Left lobe of liver (tissue), 2 donors: Measurements from ENCODE around the gene JMJD7. TPM values are rescaled to one million over a fixed set of nuclear protein-coding genes. Genes with fewer than 3 reads are reported as not detected.
A peak's percentile ranks its signal among the peaks of the same experiment; 100 is the strongest.

Source experiments
- ATAC-seq: fragments of 200-7000 bp; cut with Tn5 transposase; one replicate; pipeline ENCODE4 v1.9.1; 2020; ENCODE audit warnings: mild to moderate bottlenecking, moderate library complexity
- DNase-seq: peaks from one replicate; pipeline ENCODE4 v3.0.0-alpha.2; 2020; ENCODE audit warnings: low spot score
- total RNA-seq: library from RNA; stranded (reverse); gene quantifications from one replicate; pipeline ENCODE4 v1.2.1, GENCODE V29; 2021
- donor health status: DM: no; HTN: no; CAD: no; lungs with moderate emphysema.
- donor health status: DM: no; HTN: yes; CAD: no.

The JMJD7 gene
- total RNA-seq, 1 donor from 2014 or later = 8.9 TPM

- ATAC-seq = no peak
- no peak for DNase-seq
These were observed 51.5 kb downstream of the JMJD7 start for GRCh38 chr15:41879321-41879845.

- DNase-seq (peak; percentile 64), ATAC-seq (peak; percentile 56)
These were observed 52.4 kb downstream of the JMJD7 start for GRCh38 chr15:41880156-41880877.

GRCh38 chr15:41881086-41881485, 53.2 kb downstream of the JMJD7 start:
- no peak for DNase-seq

GRCh38 chr15:41881550-41881919, 53.6 kb downstream of the JMJD7 start:
- peak; percentile 77 for DNase-seq
- ATAC-seq = peak; percentile 58

More at GRCh38 chr15:41881086-41881485, 53.2 kb downstream of the JMJD7 start:
- no peak for ATAC-seq

GRCh38 chr15:41881920-41882688, 54.2 kb downstream of the JMJD7 start:
- DNase-seq (no peak), ATAC-seq (peak; percentile 13)

GRCh38 chr15:41882689-41883483, 55.0 kb downstream of the JMJD7 start:
- peak; percentile 65 for DNase-seq
- peak; percentile 26 for ATAC-seq

- peak; percentile 49 for ATAC-seq
- DNase-seq = peak; percentile 82
These were observed 55.6 kb downstream of the JMJD7 start for GRCh38 chr15:41883484-41883825.

- ATAC-seq (peak; percentile 59), DNase-seq (peak; percentile 88)
These were observed 56.6 kb downstream of the JMJD7 start for GRCh38 chr15:41884458-41884857.

GRCh38 chr15:41885321-41885720, 57.4 kb downstream of the JMJD7 start:
- ATAC-seq = no peak
- DNase-seq = no peak

GRCh38 chr15:41885841-41886240, 57.9 kb downstream of the JMJD7 start:
- DNase-seq = no peak
- ATAC-seq = no peak

GRCh38 chr15:41886741-41887140, 58.8 kb downstream of the JMJD7 start:
- ATAC-seq = no peak
- DNase-seq = no peak

- ATAC-seq (no peak), DNase-seq (no peak)
These were observed 59.3 kb downstream of the JMJD7 start for GRCh38 chr15:41887161-41887560.

Other genes with a start within 250 kb of the JMJD7 start
- 10.7 TPM for gene MGA, start 167.7 kb upstream of the JMJD7 start, total RNA-seq
- 6.6 TPM for gene MAPKBP1, start 53.6 kb upstream of the JMJD7 start, total RNA-seq
- 5.9 TPM for gene PLA2G4B, start 10.8 kb downstream of the JMJD7 start, total RNA-seq
- 3.5 TPM for gene SPTBN5, start 66.0 kb downstream of the JMJD7 start, total RNA-seq
- 5.3 TPM for gene EHD4, start 144.5 kb downstream of the JMJD7 start, total RNA-seq
- gene PLA2G4E, start 192.9 kb downstream of the JMJD7 start, total RNA-seq = not detected